ENCODE results near the gene LRBA.

The LRBA gene

GRCh38 chr4:150253416-150253815, 761.7 kb downstream of the LRBA start:
- no peak for DNase-seq

- DNase-seq: no peak
Observed at GRCh38 chr4:150252741-150253140, 762.3 kb downstream of the LRBA start.

- DNase-seq: no peak
Observed at GRCh38 chr4:150252306-150252705, 762.8 kb downstream of the LRBA start.

GRCh38 chr4:150251752-150252190, 763.3 kb downstream of the LRBA start:
- DNase-seq: no peak

GRCh38 chr4:150250998-150251651, 764.0 kb downstream of the LRBA start:
- no peak for DNase-seq

- no peak for DNase-seq
Observed at GRCh38 chr4:150250293-150250997, 764.6 kb downstream of the LRBA start.

- DNase-seq: no peak
Observed at GRCh38 chr4:150248181-150248580, 766.9 kb downstream of the LRBA start.

- no peak for DNase-seq
Observed at GRCh38 chr4:150247184-150247583, 767.9 kb downstream of the LRBA start.

GRCh38 chr4:150244600-150244999, 770.5 kb downstream of the LRBA start:
- no peak for DNase-seq

GRCh38 chr4:150243932-150244331, 771.2 kb downstream of the LRBA start:
- DNase-seq: no peak

GRCh38 chr4:150242820-150243458, 772.1 kb downstream of the LRBA start:
- no peak for DNase-seq

GRCh38 chr4:150240011-150240410, 775.1 kb downstream of the LRBA start:
- no peak for DNase-seq

- DNase-seq: no peak
Observed at GRCh38 chr4:150238591-150238990, 776.5 kb downstream of the LRBA start.

- DNase-seq: no peak
Observed at GRCh38 chr4:150237110-150237872, 777.8 kb downstream of the LRBA start.

GRCh38 chr4:150236626-150237025, 778.5 kb downstream of the LRBA start:
- no peak for DNase-seq

- DNase-seq: no peak
Observed at GRCh38 chr4:150235808-150236271, 779.2 kb downstream of the LRBA start.

GRCh38 chr4:150235317-150235716, 779.8 kb downstream of the LRBA start:
- no peak for DNase-seq

GRCh38 chr4:150234246-150234645, 780.8 kb downstream of the LRBA start:
- DNase-seq: no peak

- no peak for DNase-seq
Observed at GRCh38 chr4:150232029-150232428, 783.1 kb downstream of the LRBA start.

- no peak for DNase-seq
Observed at GRCh38 chr4:150231107-150231770, 783.8 kb downstream of the LRBA start.

- DNase-seq: no peak
Observed at GRCh38 chr4:150230561-150230960, 784.5 kb downstream of the LRBA start.

GRCh38 chr4:150229520-150229919, 785.6 kb downstream of the LRBA start:
- no peak for DNase-seq
